Right atrium auricular region (tissue), 2 donors: ENCODE results near the gene P2RY6. TPM values are rescaled to one million over a fixed set of nuclear protein-coding genes. Genes with fewer than 3 reads are reported as not detected.

Experiments used
- DNase-seq: peaks from one replicate; pipeline ENCODE4 v3.0.0-alpha.2; 2019; ENCODE audit warnings: low spot score
- H3K27ac ChIP-seq, 2 donors: fragments of 200-600 bp; sonication (generic); 1 replicate in 1 of 2; 2 replicates in 1 of 2; pipeline ENCODE4 v1.5.1; 2016 to 2019
- H3K27me3 ChIP-seq, 2 donors: fragments of 200-600 bp; sonication (generic); one replicate each; pipeline versions ENCODE4 v1.5.1 to v1.6.0; 2017 to 2019
- H3K36me3 ChIP-seq: fragments of 200-600 bp; sonication (generic); one replicate; pipeline ENCODE4 v1.5.1; 2016
- H3K4me1 ChIP-seq, 2 donors: fragments of 200-600 bp; sonication (generic); one replicate each; pipeline versions ENCODE4 v1.5.1 to v1.6.0; 2017 to 2019
- H3K4me3 ChIP-seq, 2 donors: fragments of 200-600 bp; sonication (generic); 1 replicate in 1 of 2; 2 replicates in 1 of 2; pipeline ENCODE4 v1.5.1; 2017 to 2019; ENCODE audit warnings: mild to moderate bottlenecking in 1 of 2, moderate library complexity in 1 of 2
- H3K9me3 ChIP-seq, 2 donors: fragments of 200-600 bp; sonication (generic); one replicate each; pipeline ENCODE4 v1.5.1; 2019
- CTCF ChIP-seq, 2 donors: fragments of 200-600 bp; sonication (generic); IDR thresholded peaks; one replicate each; pipeline ENCODE4 v1.5.1; 2019; ENCODE audit warnings: antibody characterized with exemption in 2 of 2
- total RNA-seq, 2 donors: library from RNA; depleted of rRNA; stranded (reverse); fragments of >200 nt; gene quantifications; one replicate each; pipeline ENCODE4 v1.1.0, GENCODE V29; 2016

Gene P2RY6
- total RNA-seq, 2 donors from 2014 or later, result 0.19 to 1.9 TPM

- Histone ChIP-seq H3K4me3 (no peak overlapping the region), H3K27ac (peak overlapping the region in 1 of 2 donors; percentile 76), H3K27me3 (no peaks in the 10 kb centered on the region), H3K4me1 (peaks cover 0 to 65% of the 10 kb centered on the region in 2 donors), H3K36me3 (no peaks in the 10 kb centered on the region), H3K9me3 (no peaks in the 10 kb centered on the region)
- TF ChIP-seq CTCF (IDR thresholded peaks at IDR 0.05), result no peak
- DNase-seq, result no peak
Measured at GRCh38 chr11:73241300-73241699, 30.8 kb upstream of the P2RY6 start.

- H3K4me1 ChIP-seq, result peaks cover 0 to 54% of the 10 kb centered on the region in 2 donors
- DNase-seq, result peak; percentile 85
Measured at GRCh38 chr11:73242251-73243092, 29.7 kb upstream of the P2RY6 start.

DNA sequence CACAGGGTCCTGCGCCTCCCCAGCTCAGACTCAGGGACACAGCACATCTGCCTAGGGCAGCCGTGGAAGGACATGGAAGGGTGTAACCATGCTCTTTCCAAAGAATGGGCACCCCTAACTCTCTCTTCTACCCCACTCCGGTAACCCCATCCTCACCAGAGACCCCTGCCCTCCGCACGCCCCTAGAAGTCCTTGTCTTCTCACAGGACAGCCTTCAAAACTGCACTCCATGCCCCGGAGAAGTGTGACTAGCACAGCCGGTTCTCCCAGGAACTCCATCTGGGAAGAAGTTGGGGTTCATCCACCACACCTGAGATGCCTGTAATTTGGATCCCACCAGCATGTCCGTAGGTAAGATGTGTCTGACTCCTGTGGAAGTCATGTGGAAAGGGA, 29.0 kb upstream of the P2RY6 start:
- Histone ChIP-seq H3K36me3 (no peaks in the 10 kb centered on the region), H3K27me3 (no peaks in the 10 kb centered on the region), H3K4me1 (peaks cover 0 to 48% of the 10 kb centered on the region in 2 donors), H3K9me3 (no peaks in the 10 kb centered on the region), H3K27ac (no peak overlapping the region), H3K4me3 (no peak overlapping the region)
- no peak for DNase-seq
- no peak for TF ChIP-seq CTCF (IDR thresholded peaks at IDR 0.05)

More at GRCh38 chr11:73242251-73243092, 29.7 kb upstream of the P2RY6 start:
- peak overlapping the region in 1 of 2 donors; percentile 43 for H3K27ac ChIP-seq
- H3K4me3 ChIP-seq, result peak overlapping the region in 1 of 2 donors; percentile 34
- no peaks in the 10 kb centered on the region for H3K9me3 ChIP-seq
- no peaks in the 10 kb centered on the region for H3K36me3 ChIP-seq
- H3K27me3 ChIP-seq, result no peaks in the 10 kb centered on the region
- TF ChIP-seq CTCF (IDR thresholded peaks at IDR 0.05), result peak; percentile 83 to 95

DNA sequence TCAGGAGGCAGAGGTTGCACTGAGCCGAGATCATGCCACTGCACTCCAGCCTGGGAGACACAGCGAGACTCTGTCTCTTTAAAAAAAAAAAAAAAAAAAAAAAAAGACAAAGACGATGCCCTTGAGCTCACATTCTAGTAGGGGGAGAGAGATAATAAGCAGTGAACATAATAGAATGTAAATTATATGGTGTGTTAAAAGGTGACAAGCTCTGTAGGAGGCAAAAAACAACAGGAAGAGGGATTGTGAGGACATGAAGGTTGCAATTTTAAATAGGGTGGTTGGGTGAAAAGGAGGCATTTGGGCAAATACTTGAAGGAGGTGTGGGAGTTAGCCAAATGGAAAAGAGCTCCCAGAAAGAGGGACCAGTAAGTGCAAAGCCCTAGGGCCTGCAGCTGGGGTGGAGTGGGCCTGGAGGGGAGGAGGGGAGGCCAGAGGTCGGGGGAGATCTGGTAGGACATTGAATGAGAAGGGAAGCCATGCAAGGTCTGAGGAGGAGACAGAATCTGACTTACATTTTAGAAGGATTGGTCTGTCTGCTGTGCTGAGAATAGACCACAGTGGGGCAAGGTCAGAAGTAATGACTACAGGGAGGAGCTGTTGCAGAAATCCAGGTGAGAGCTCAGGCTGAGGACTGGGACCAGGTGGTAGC, 27.4 kb upstream of the P2RY6 start:
- Histone ChIP-seq H3K27me3 (no peaks in the 10 kb centered on the region), H3K9me3 (no peaks in the 10 kb centered on the region), H3K4me1 (peaks cover 0 to 32% of the 10 kb centered on the region in 2 donors), H3K4me3 (no peak overlapping the region), H3K36me3 (no peaks in the 10 kb centered on the region), H3K27ac (no peak overlapping the region)
- no peak for DNase-seq
- TF ChIP-seq CTCF (IDR thresholded peaks at IDR 0.05), result no peak

DNA sequence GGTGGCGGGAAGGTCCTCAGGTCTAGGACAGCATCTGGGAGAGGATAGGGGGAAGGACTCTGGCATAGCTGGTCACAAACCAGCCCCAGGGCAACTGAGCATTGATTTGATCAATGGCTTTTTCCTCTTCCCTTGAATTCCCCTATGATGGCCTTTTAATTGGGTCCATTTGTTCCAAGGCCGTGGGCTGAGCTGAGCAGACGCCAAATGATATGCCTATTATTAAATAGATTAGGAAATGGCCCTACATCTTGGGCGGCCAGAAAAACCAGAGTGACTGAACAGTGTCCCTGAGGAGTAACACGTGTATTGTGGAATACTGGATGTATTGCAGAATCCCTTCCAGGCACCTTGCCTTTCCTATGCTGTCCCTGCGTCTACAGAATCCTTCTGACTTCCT, 26.7 kb upstream of the P2RY6 start:
- H3K36me3 ChIP-seq, result no peaks in the 10 kb centered on the region
- DNase-seq, result no peak
- TF ChIP-seq CTCF (IDR thresholded peaks at IDR 0.05), result no peak
- peaks cover 0 to 25% of the 10 kb centered on the region in 2 donors for H3K4me1 ChIP-seq
- no peak overlapping the region for H3K4me3 ChIP-seq
- no peaks in the 10 kb centered on the region for H3K27me3 ChIP-seq
- H3K27ac ChIP-seq, result no peak overlapping the region
- H3K9me3 ChIP-seq, result no peaks in the 10 kb centered on the region
